Hematopoietic multipotent progenitor cell treated with erythropoietin and hydrocortisone succinate and interleukin-3 and kit ligand, for 15 days (in vitro differentiated cells): Measurements from ENCODE around the gene CDYL2.

ENCODE experiments used
- DNase-seq: peaks from one replicate; pipeline ENCODE4 v3.0.0-alpha.2; 2015; ENCODE audit warnings: low spot score

The CDYL2 gene

GRCh38 chr16:80620736-80621605 lies 183.4 kb downstream of the CDYL2 start:
- no peak for DNase-seq

- no peak for DNase-seq
Measured at GRCh38 chr16:80619824-80620223, 184.6 kb downstream of the CDYL2 start.

GRCh38 chr16:80618862-80619648 lies 185.3 kb downstream of the CDYL2 start:
- no peak for DNase-seq

- no peak for DNase-seq
Measured at GRCh38 chr16:80616362-80616761, 188.0 kb downstream of the CDYL2 start.

- DNase-seq = no peak
Measured at GRCh38 chr16:80615735-80616134, 188.7 kb downstream of the CDYL2 start.

GRCh38 chr16:80614908-80615671 lies 189.3 kb downstream of the CDYL2 start:
- DNase-seq = no peak

- no peak for DNase-seq
Measured at GRCh38 chr16:80612461-80613017, 191.9 kb downstream of the CDYL2 start.

- DNase-seq = no peak
Measured at GRCh38 chr16:80611930-80612327, 192.5 kb downstream of the CDYL2 start.

- DNase-seq = no peak
Measured at GRCh38 chr16:80611171-80611929, 193.0 kb downstream of the CDYL2 start.

- DNase-seq = peak; percentile 4
Measured at GRCh38 chr16:80610481-80611156, 193.8 kb downstream of the CDYL2 start.

GRCh38 chr16:80608946-80609345 lies 195.5 kb downstream of the CDYL2 start:
- peak; percentile 41 for DNase-seq

GRCh38 chr16:80607204-80607603 lies 197.2 kb downstream of the CDYL2 start:
- DNase-seq = no peak

GRCh38 chr16:80606221-80606766 lies 198.1 kb downstream of the CDYL2 start:
- DNase-seq = no peak

- no peak for DNase-seq
Measured at GRCh38 chr16:80604600-80605355, 199.6 kb downstream of the CDYL2 start.

- DNase-seq = no peak
Measured at GRCh38 chr16:80602894-80603293, 201.5 kb downstream of the CDYL2 start.

- DNase-seq = no peak
Measured at GRCh38 chr16:80601182-80601581, 203.2 kb downstream of the CDYL2 start.

GRCh38 chr16:80599466-80599865 lies 204.9 kb downstream of the CDYL2 start:
- no peak for DNase-seq

- no peak for DNase-seq
Measured at GRCh38 chr16:80596507-80597207, 207.7 kb downstream of the CDYL2 start.

GRCh38 chr16:80594756-80595155 lies 209.6 kb downstream of the CDYL2 start:
- DNase-seq = no peak
